GM23338 (cell line): Measurements from ENCODE around the gene EVX2. TPM values are rescaled to one million over a fixed set of nuclear protein-coding genes. Genes with fewer than 3 reads are reported as not detected.

Source experiments
- ATAC-seq: fragments of 200-7000 bp; cut with Tn5 transposase; 3 replicates; pipeline ENCODE4 v1.9.1; 2020
- DNase-seq: peaks from one replicate; pipeline ENCODE4 v3.0.0-alpha.2; 2015; ENCODE audit warnings: low spot score
- H2AFZ ChIP-seq: fragments of 200-600 bp; sonication (generic); 2 replicates; pipeline ENCODE4 v1.8.0; 2016; ENCODE audit warnings: antibody characterized with exemption, mild to moderate bottlenecking, moderate library complexity
- H3F3A ChIP-seq: fragments of 200-600 bp; sonication (generic); replicated peaks from 2 replicates; pipeline ENCODE4 v1.8.0; 2017; ENCODE audit warnings: antibody characterized with exemption, mixed run types, low read depth
- H3K27ac ChIP-seq: fragments of 200-600 bp; sonication (generic); 2 replicates; pipeline ENCODE4 v1.6.1; 2016; ENCODE audit warnings: low read depth
- H3K27me3 ChIP-seq: fragments of 200-600 bp; sonication (generic); 2 replicates; pipeline ENCODE4 v1.8.0; 2016; ENCODE audit warnings: mild to moderate bottlenecking, mixed run types, moderate library complexity; ENCODE audit not compliant: insufficient read depth
- H3K36me3 ChIP-seq: fragments of 200-600 bp; sonication (generic); 2 replicates; pipeline ENCODE4 v1.8.0; 2016; ENCODE audit warnings: mild to moderate bottlenecking; ENCODE audit not compliant: insufficient read depth
- H3K4me1 ChIP-seq: fragments of 200-600 bp; sonication (generic); 2 replicates; pipeline ENCODE4 v1.8.0; 2016; ENCODE audit warnings: mild to moderate bottlenecking, moderate library complexity; ENCODE audit not compliant: insufficient read depth
- H3K4me2 ChIP-seq: fragments of 200-600 bp; sonication (generic); 2 replicates; pipeline ENCODE4 v1.7.1; 2017; ENCODE audit warnings: mixed run types
- H3K4me3 ChIP-seq: fragments of 200-600 bp; sonication (generic); 2 replicates; pipeline ENCODE4 v1.6.1; 2016; ENCODE audit warnings: mixed run types
- H3K79me2 ChIP-seq: fragments of 200-600 bp; sonication (generic); replicated peaks from 2 replicates; pipeline ENCODE4 v1.8.0; 2017; ENCODE audit warnings: mild to moderate bottlenecking; ENCODE audit not compliant: insufficient read depth
- H3K9me2 ChIP-seq: fragments of 200-600 bp; sonication (generic); 2 replicates; pipeline ENCODE4 v1.8.0; 2017; ENCODE audit not compliant: insufficient read depth
- H4K20me1 ChIP-seq: fragments of 200-600 bp; sonication (generic); replicated peaks from 2 replicates; pipeline ENCODE4 v1.8.0; 2017; ENCODE audit warnings: mild to moderate bottlenecking; ENCODE audit not compliant: insufficient read depth
- H3K27ac Mint-ChIP-seq: 2 replicates; pipeline ENCODE4 v1.8.0; 2020; ENCODE audit warnings: inconsistent platforms, mild to moderate bottlenecking, moderate library complexity, mixed read lengths
- H3K27me3 Mint-ChIP-seq: 3 replicates; pipeline ENCODE4 v1.8.0; 2022; ENCODE audit warnings: low read depth, mild to moderate bottlenecking, moderate library complexity, mixed read lengths, inconsistent platforms; ENCODE audit not compliant: insufficient read depth, poor library complexity
- H3K36me3 Mint-ChIP-seq: 3 replicates; pipeline ENCODE4 v1.8.0; 2021; ENCODE audit warnings: low read depth, mild to moderate bottlenecking, inconsistent platforms, moderate library complexity, mixed read lengths
- H3K4me1 Mint-ChIP-seq: 3 replicates; pipeline ENCODE4 v1.8.0; 2020; ENCODE audit warnings: mild to moderate bottlenecking, inconsistent platforms, mixed read lengths
- H3K4me3 Mint-ChIP-seq: 3 replicates; pipeline ENCODE4 v1.8.0; 2021; ENCODE audit warnings: moderate library complexity, mild to moderate bottlenecking, inconsistent platforms, mixed read lengths
- H3K9me3 Mint-ChIP-seq: 3 replicates; pipeline ENCODE4 v1.8.0; 2020; ENCODE audit warnings: moderate library complexity, mild to moderate bottlenecking, inconsistent platforms, mixed read lengths
- CREB1 ChIP-seq: fragments of 250-450 bp; sonication (Bioruptor Pico); IDR thresholded peaks from 2 replicates; pipeline ENCODE4 v1.5.0; 2020; ENCODE audit warnings: low read depth, mild to moderate bottlenecking, moderate library complexity
- EZH2 ChIP-seq: fragments of 200-600 bp; sonication (generic); IDR thresholded peaks from one replicate; pipeline ENCODE4 v1.8.0; 2017; ENCODE audit warnings: antibody characterized with exemption, mild to moderate bottlenecking, low read depth; ENCODE audit not compliant: unreplicated experiment
- EZH2phosphoT487 ChIP-seq: fragments of 200-600 bp; sonication (generic); IDR thresholded peaks from one replicate; pipeline ENCODE4 v1.8.1; 2018; ENCODE audit warnings: antibody characterized with exemption; ENCODE audit not compliant: unreplicated experiment
- JUNB ChIP-seq: IDR thresholded peaks from one replicate; pipeline ENCODE4 v1.6.1; 2016; ENCODE audit warnings: antibody characterized with exemption; ENCODE audit not compliant: unreplicated experiment
- NANOG ChIP-seq: IDR thresholded peaks from 2 replicates; pipeline ENCODE4 v1.6.1; 2016; ENCODE audit warnings: antibody characterized with exemption, borderline replicate concordance
- POLR2AphosphoS5 ChIP-seq: IDR thresholded peaks from 2 replicates; pipeline ENCODE4 v1.6.1; 2016; ENCODE audit warnings: antibody characterized with exemption, low read depth
- STAT1 ChIP-seq: IDR thresholded peaks from one replicate; pipeline ENCODE4 v1.6.1; 2016; ENCODE audit warnings: antibody characterized with exemption; ENCODE audit not compliant: unreplicated experiment
- ZNF114 ChIP-seq: fragments of 250-450 bp; sonication (Bioruptor Pico); IDR thresholded peaks from 2 replicates; pipeline ENCODE4 v1.5.0; 2020; ENCODE audit warnings: mild to moderate bottlenecking, moderate library complexity
- ZNF331 ChIP-seq: fragments of 250-450 bp; sonication (Bioruptor Pico); IDR thresholded peaks from 2 replicates; pipeline ENCODE4 v1.5.0; 2020; ENCODE audit warnings: low read depth, mild to moderate bottlenecking, moderate library complexity
- ZNF462 ChIP-seq: fragments of 250-450 bp; sonication (Bioruptor Pico); IDR thresholded peaks from 2 replicates; pipeline ENCODE4 v1.5.0; 2020; ENCODE audit warnings: mild to moderate bottlenecking, moderate library complexity
- polyA plus RNA-seq: library from polyadenylated mRNA; unstranded; fragments of >200 nt; fragmentation: Nextera tagmentation; extraction: Ambion mirVana; gene quantifications from 2 replicates; pipeline ENCODE4 v1.2.1, GENCODE V29; 2016
- total RNA-seq: library from RNA; depleted of rRNA; stranded (reverse); fragments of >200 nt; shearing (Covaris generic); gene quantifications from 2 replicates; pipeline ENCODE4 v1.2.3, GENCODE V29; 2014
- TF ChIP-seq, protein P1 (sequence below), 2 experiments: fragments of 200-600 bp in 1 of 2; sonication (generic) in 1 of 2; conservative IDR thresholded peaks; 2 replicates each; pipeline versions ENCODE4 v1.5.1 to v1.6.1; 2016 to 2017; ENCODE audit warnings: antibody characterized with exemption in 2 of 2, low read depth in 2 of 2, mild to moderate bottlenecking in 2 of 2, moderate library complexity in 1 of 2
- TF ChIP-seq, protein P2 (sequence below): IDR thresholded peaks from 2 replicates; pipeline ENCODE4 v1.6.1; 2016; ENCODE audit warnings: antibody characterized with exemption
- TF ChIP-seq, protein P3 (sequence below): IDR thresholded peaks from one replicate; pipeline ENCODE4 v1.6.1; 2018; ENCODE audit warnings: antibody characterized with exemption; ENCODE audit not compliant: unreplicated experiment

Gene EVX2
- total and polyA plus RNA-seq, 2 experiments from 2014 or later = 0.03 TPM; not detected in 1

DNA sequence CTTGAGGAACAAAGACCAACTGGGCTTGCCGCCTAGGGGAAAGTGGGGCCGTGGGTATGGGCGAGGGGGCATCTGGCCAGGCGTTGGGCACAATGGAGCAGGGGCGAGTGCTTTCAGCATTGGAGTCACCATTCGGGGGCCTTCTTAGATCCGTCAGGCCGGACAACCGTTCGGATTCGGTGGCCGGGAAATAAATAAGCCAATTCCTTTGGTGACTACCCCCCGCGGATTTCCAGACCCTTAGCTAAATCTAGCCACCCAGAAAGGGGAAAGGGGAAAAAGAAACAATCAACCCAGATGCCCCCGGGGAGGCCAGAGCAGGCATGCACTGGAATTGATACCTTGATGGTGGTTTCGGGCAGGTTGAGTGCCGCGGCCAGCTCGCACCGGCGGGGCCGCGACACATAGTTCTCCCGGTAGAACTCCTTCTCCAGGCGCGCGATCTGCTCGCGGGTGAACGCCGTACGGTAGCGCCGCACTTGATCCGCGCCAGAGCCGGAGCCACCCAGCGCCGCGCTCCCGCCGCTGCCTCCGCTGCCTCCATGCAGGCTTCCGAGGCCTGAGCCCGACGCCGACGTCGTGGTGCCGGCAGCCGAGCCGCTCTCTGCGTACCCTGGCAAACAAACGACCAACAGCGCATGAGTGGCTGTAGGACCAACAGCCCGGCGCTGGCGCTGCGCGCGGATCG is 1.8 kb downstream of the EVX2 start:
- peaks cover 45% of the 10 kb centered on the region for H4K20me1 ChIP-seq
- no peaks in the 10 kb centered on the region for H3K79me2 ChIP-seq
- H3K9me2 ChIP-seq = no peaks in the 10 kb centered on the region
- no peak overlapping the region for H3K27ac ChIP-seq
- H3K27me3 Mint-ChIP-seq = peaks cover 96% of the 10 kb centered on the region
- H2AFZ ChIP-seq = no peak overlapping the region; the same call in 1 of the 2 replicates
- peaks cover 4% of the 10 kb centered on the region; the same call in 1 of the 3 replicates for H3K36me3 Mint-ChIP-seq
- DNase-seq = peak; percentile 54
- peaks cover 47% of the 10 kb centered on the region for H3K4me1 ChIP-seq
- H3K4me2 ChIP-seq = peak overlapping the region; percentile 60
- peaks cover 31% of the 10 kb centered on the region for H3F3A ChIP-seq
- H3K36me3 ChIP-seq = no peaks in the 10 kb centered on the region
- H3K4me3 ChIP-seq = peak overlapping the region; percentile 37
- TF ChIP-seq, protein P1, sequence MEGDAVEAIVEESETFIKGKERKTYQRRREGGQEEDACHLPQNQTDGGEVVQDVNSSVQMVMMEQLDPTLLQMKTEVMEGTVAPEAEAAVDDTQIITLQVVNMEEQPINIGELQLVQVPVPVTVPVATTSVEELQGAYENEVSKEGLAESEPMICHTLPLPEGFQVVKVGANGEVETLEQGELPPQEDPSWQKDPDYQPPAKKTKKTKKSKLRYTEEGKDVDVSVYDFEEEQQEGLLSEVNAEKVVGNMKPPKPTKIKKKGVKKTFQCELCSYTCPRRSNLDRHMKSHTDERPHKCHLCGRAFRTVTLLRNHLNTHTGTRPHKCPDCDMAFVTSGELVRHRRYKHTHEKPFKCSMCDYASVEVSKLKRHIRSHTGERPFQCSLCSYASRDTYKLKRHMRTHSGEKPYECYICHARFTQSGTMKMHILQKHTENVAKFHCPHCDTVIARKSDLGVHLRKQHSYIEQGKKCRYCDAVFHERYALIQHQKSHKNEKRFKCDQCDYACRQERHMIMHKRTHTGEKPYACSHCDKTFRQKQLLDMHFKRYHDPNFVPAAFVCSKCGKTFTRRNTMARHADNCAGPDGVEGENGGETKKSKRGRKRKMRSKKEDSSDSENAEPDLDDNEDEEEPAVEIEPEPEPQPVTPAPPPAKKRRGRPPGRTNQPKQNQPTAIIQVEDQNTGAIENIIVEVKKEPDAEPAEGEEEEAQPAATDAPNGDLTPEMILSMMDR (conservative IDR thresholded peaks at IDR 0.05; ENCODE audit: low read depth in 2 of 2) = no peak
- TF ChIP-seq, protein P2, sequence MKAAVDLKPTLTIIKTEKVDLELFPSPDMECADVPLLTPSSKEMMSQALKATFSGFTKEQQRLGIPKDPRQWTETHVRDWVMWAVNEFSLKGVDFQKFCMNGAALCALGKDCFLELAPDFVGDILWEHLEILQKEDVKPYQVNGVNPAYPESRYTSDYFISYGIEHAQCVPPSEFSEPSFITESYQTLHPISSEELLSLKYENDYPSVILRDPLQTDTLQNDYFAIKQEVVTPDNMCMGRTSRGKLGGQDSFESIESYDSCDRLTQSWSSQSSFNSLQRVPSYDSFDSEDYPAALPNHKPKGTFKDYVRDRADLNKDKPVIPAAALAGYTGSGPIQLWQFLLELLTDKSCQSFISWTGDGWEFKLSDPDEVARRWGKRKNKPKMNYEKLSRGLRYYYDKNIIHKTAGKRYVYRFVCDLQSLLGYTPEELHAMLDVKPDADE = no peak
- no peak for TF ChIP-seq POLR2AphosphoS5
- TF ChIP-seq ZNF462 (CRISPR knock-in tag) = no peak
- peak; percentile 100 for TF ChIP-seq EZH2phosphoT487
- TF ChIP-seq ZNF114 (CRISPR knock-in tag) = no peak
- TF ChIP-seq EZH2 = peak; percentile 64
- TF ChIP-seq, protein P3, sequence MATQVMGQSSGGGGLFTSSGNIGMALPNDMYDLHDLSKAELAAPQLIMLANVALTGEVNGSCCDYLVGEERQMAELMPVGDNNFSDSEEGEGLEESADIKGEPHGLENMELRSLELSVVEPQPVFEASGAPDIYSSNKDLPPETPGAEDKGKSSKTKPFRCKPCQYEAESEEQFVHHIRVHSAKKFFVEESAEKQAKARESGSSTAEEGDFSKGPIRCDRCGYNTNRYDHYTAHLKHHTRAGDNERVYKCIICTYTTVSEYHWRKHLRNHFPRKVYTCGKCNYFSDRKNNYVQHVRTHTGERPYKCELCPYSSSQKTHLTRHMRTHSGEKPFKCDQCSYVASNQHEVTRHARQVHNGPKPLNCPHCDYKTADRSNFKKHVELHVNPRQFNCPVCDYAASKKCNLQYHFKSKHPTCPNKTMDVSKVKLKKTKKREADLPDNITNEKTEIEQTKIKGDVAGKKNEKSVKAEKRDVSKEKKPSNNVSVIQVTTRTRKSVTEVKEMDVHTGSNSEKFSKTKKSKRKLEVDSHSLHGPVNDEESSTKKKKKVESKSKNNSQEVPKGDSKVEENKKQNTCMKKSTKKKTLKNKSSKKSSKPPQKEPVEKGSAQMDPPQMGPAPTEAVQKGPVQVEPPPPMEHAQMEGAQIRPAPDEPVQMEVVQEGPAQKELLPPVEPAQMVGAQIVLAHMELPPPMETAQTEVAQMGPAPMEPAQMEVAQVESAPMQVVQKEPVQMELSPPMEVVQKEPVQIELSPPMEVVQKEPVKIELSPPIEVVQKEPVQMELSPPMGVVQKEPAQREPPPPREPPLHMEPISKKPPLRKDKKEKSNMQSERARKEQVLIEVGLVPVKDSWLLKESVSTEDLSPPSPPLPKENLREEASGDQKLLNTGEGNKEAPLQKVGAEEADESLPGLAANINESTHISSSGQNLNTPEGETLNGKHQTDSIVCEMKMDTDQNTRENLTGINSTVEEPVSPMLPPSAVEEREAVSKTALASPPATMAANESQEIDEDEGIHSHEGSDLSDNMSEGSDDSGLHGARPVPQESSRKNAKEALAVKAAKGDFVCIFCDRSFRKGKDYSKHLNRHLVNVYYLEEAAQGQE = no peak
- no peak for TF ChIP-seq STAT1
- no peak for TF ChIP-seq NANOG
- no peak for TF ChIP-seq JUNB
- no peak for TF ChIP-seq CREB1 (CRISPR knock-in tag)
- no peak for TF ChIP-seq ZNF331 (CRISPR knock-in tag)
- H3K27ac Mint-ChIP-seq = no peak overlapping the region
- ATAC-seq = peak; percentile 13
- peaks cover 47% of the 10 kb centered on the region for H3K4me1 Mint-ChIP-seq
- peak overlapping the region; percentile 40; the same call in 2 of the 3 replicates for H3K4me3 Mint-ChIP-seq
- H3K9me3 Mint-ChIP-seq = peaks cover 9% of the 10 kb centered on the region; the same call in 2 of the 3 replicates
- peaks cover 98% of the 10 kb centered on the region for H3K27me3 ChIP-seq
